Keratinocyte (primary cell): Measurements from ENCODE around the gene CD28.

Experiments
- EZH2 ChIP-seq: IDR thresholded peaks from one replicate; pipeline ENCODE4 v1.6.1; 2012; ENCODE audit warnings: inconsistent platforms, mild to moderate bottlenecking, low read length, moderate library complexity
- TF ChIP-seq, protein P1 (sequence below), 3 experiments: IDR thresholded peaks in 1 of 3; conservative IDR thresholded peaks in 1 of 3; optimal IDR thresholded peaks in 1 of 3; 2 replicates in 2 of 3; 3 replicates in 1 of 3; pipeline versions ENCODE3 to v1.5.1; 2011; ENCODE audit warnings: low read length in 3 of 3, mild to moderate bottlenecking in 3 of 3, moderate library complexity in 2 of 3, control low read depth in 1 of 3, inconsistent platforms in 1 of 3; ENCODE audit not compliant: insufficient read depth in 2 of 3; ENCODE audit errors: extremely low read depth in 1 of 3

DNA sequence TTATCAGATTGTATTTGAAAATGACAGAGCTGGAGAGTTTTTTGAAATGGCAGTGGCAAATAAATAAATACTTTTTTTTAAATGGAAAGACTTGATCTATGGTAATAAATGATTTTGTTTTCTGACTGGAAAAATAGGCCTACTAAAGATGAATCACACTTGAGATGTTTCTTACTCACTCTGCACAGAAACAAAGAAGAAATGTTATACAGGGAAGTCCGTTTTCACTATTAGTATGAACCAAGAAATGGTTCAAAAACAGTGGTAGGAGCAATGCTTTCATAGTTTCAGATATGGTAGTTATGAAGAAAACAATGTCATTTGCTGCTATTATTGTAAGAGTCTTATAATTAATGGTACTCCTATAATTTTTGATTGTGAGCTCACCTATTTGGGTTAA is 30.9 kb downstream of the CD28 start:
- TF ChIP-seq EZH2 = no peak
- TF ChIP-seq, protein P1, sequence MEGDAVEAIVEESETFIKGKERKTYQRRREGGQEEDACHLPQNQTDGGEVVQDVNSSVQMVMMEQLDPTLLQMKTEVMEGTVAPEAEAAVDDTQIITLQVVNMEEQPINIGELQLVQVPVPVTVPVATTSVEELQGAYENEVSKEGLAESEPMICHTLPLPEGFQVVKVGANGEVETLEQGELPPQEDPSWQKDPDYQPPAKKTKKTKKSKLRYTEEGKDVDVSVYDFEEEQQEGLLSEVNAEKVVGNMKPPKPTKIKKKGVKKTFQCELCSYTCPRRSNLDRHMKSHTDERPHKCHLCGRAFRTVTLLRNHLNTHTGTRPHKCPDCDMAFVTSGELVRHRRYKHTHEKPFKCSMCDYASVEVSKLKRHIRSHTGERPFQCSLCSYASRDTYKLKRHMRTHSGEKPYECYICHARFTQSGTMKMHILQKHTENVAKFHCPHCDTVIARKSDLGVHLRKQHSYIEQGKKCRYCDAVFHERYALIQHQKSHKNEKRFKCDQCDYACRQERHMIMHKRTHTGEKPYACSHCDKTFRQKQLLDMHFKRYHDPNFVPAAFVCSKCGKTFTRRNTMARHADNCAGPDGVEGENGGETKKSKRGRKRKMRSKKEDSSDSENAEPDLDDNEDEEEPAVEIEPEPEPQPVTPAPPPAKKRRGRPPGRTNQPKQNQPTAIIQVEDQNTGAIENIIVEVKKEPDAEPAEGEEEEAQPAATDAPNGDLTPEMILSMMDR (optimal IDR thresholded peaks at IDR 0.05 in 1 of 3, IDR thresholded peaks at IDR 0.05 in 1 of 3, conservative IDR thresholded peaks at IDR 0.05 in 1 of 3; ENCODE audit: extremely low read depth in 1 of 3, insufficient read depth in 2 of 3, low read length in 3 of 3) = no peak
